Mesendoderm (in vitro differentiated cells): Measurements from ENCODE around the gene TCP10L.
A peak's percentile ranks its signal among the peaks of the same experiment; 100 is the strongest.

Experiments used
- DNase-seq: peaks from one replicate; pipeline ENCODE4 v3.0.0; 2013
- H2AK5ac ChIP-seq: 2 replicates; pipeline ENCODE4 v1.6.1; 2013; ENCODE audit warnings: low read length, inconsistent platforms
- H2BK120ac ChIP-seq: 2 replicates; pipeline ENCODE4 v1.6.1; 2013; ENCODE audit warnings: low read depth, mild to moderate bottlenecking, low read length, moderate library complexity, mixed read lengths
- H2BK15ac ChIP-seq: replicated peaks from 2 replicates; pipeline ENCODE4 v1.6.1; 2013; ENCODE audit warnings: low read depth, mild to moderate bottlenecking, moderate library complexity
- H2BK5ac ChIP-seq: 2 replicates; pipeline ENCODE4 v1.6.1; 2013; ENCODE audit warnings: low read length, inconsistent platforms
- H3K18ac ChIP-seq: 2 replicates; pipeline ENCODE4 v1.6.1; 2013; ENCODE audit warnings: mild to moderate bottlenecking, low read length, mixed read lengths
- H3K23ac ChIP-seq: one replicate; pipeline ENCODE4 v1.6.1; 2013; ENCODE audit warnings: low read length
- H3K27ac ChIP-seq: 2 replicates; pipeline ENCODE4 v1.5.1; 2013; ENCODE audit warnings: low read depth, mild to moderate bottlenecking, inconsistent platforms, low read length, moderate library complexity
- H3K27me3 ChIP-seq: 2 replicates; pipeline ENCODE4 v1.6.1; 2013; ENCODE audit warnings: low read length, control low read depth, mild to moderate bottlenecking, inconsistent platforms; ENCODE audit not compliant: insufficient read depth, poor library complexity
- H3K36me3 ChIP-seq: 2 replicates; pipeline ENCODE4 v1.6.1; 2013; ENCODE audit warnings: low read length, inconsistent platforms; ENCODE audit not compliant: control insufficient read depth, insufficient read depth
- H3K4ac ChIP-seq: one replicate; pipeline ENCODE4 v1.6.1; 2013; ENCODE audit warnings: low read depth, mild to moderate bottlenecking, low read length, moderate library complexity
- H3K4me1 ChIP-seq: 2 replicates; pipeline ENCODE4 v1.6.1; 2013; ENCODE audit warnings: low read depth, low read length, inconsistent platforms; ENCODE audit not compliant: control insufficient read depth
- H3K4me2 ChIP-seq: 2 replicates; pipeline ENCODE4 v1.6.1; 2013; ENCODE audit warnings: low read length
- H3K4me3 ChIP-seq: 2 replicates; pipeline ENCODE4 v1.5.1; 2013; ENCODE audit warnings: mild to moderate bottlenecking, low read length
- H3K56ac ChIP-seq: one replicate; pipeline ENCODE4 v1.6.1; 2013; ENCODE audit warnings: low read length
- H3K79me1 ChIP-seq: 2 replicates; pipeline ENCODE4 v1.6.1; 2013; ENCODE audit warnings: low read length, inconsistent platforms
- H3K79me2 ChIP-seq: 2 replicates; pipeline ENCODE4 v1.6.1; 2013; ENCODE audit warnings: mild to moderate bottlenecking, low read length; ENCODE audit not compliant: control insufficient read depth, insufficient read depth
- H3K9ac ChIP-seq: 2 replicates; pipeline ENCODE4 v1.6.1; 2013; ENCODE audit warnings: low read length, inconsistent platforms
- H4K5ac ChIP-seq: one replicate; pipeline ENCODE4 v1.6.1; 2013; ENCODE audit warnings: low read length
- H4K8ac ChIP-seq: one replicate; pipeline ENCODE4 v1.6.1; 2013; ENCODE audit warnings: low read depth, mild to moderate bottlenecking, control low read depth, low read length, moderate library complexity
- WGBS: extraction: QIAGEN DNeasy Blood & Tissue Kit; methylation state at CpG from one replicate; pipeline ENCODE4 v1.1.7; 2013; ENCODE audit warnings: low lambda C conversion rate, missing lambda C conversion rate; ENCODE audit not compliant: insufficient coverage; ENCODE audit errors: extremely low coverage; 5-methylcytosine and 5-hydroxymethylcytosine counted together

Gene TCP10L

GRCh38 chr21:32585970-32586369 lies 647 bp upstream of the TCP10L start:
- H3K4me3 ChIP-seq: no peak overlapping the region
- H2AK5ac ChIP-seq: no peak overlapping the region
- no peaks in the 10 kb centered on the region for H3K27me3 ChIP-seq
- H3K27ac ChIP-seq: no peak overlapping the region
- WGBS: no CpG with 5 or more reads among the region's 9 CpGs
- H4K5ac ChIP-seq: no peak overlapping the region
- H3K4me2 ChIP-seq: no peak overlapping the region
- H3K18ac ChIP-seq: no peak overlapping the region
- H3K9ac ChIP-seq: no peak overlapping the region
- H3K79me2 ChIP-seq: no peaks in the 10 kb centered on the region
- H4K8ac ChIP-seq: no peak overlapping the region
- no peak overlapping the region for H3K56ac ChIP-seq
- no peaks in the 10 kb centered on the region for H3K36me3 ChIP-seq
- H3K23ac ChIP-seq: no peak overlapping the region
- DNase-seq: no peak
- no peak overlapping the region for H3K4ac ChIP-seq
- no peak overlapping the region for H2BK5ac ChIP-seq
- no peaks in the 10 kb centered on the region for H3K4me1 ChIP-seq
- H2BK15ac ChIP-seq: no peak overlapping the region
- H2BK120ac ChIP-seq: no peak overlapping the region
- H3K79me1 ChIP-seq: no peaks in the 10 kb centered on the region

DNA sequence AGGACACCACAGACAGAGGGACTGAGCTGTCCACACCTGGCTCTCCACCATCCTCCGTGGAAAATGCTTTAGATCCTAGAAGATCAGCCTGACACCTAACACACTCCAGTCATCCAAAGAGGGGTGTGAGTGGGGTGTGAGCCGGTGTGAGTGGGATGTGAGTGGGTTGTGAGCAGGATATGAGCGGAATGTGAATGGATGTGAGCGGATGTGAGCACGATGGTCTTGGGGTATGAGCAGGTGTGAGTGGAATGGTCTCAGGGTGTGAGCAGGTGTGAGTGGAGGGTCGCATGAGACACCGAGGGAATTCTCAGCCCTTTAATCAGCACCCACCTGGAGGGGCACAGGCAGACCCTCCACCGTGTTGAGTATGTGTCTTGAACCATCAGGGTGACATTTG lies 851 bp downstream of the TCP10L start:
- H3K4me2 ChIP-seq: no peak overlapping the region
- H2AK5ac ChIP-seq: no peak overlapping the region
- no peak overlapping the region for H3K9ac ChIP-seq
- H3K4me3 ChIP-seq: no peak overlapping the region
- no peak overlapping the region for H3K18ac ChIP-seq
- 100% methylated on average over 1 of the region's 8 CpGs for WGBS
- H3K36me3 ChIP-seq: no peaks in the 10 kb centered on the region
- H2BK5ac ChIP-seq: no peak overlapping the region
- no peaks in the 10 kb centered on the region for H3K4me1 ChIP-seq
- H3K4ac ChIP-seq: no peak overlapping the region
- no peaks in the 10 kb centered on the region for H3K27me3 ChIP-seq
- H2BK120ac ChIP-seq: no peak overlapping the region
- no peak overlapping the region for H4K8ac ChIP-seq
- no peak overlapping the region for H2BK15ac ChIP-seq
- no peak for DNase-seq
- no peak overlapping the region for H3K23ac ChIP-seq
- no peak overlapping the region for H3K27ac ChIP-seq
- H3K56ac ChIP-seq: no peak overlapping the region
- H3K79me2 ChIP-seq: no peaks in the 10 kb centered on the region
- H3K79me1 ChIP-seq: no peaks in the 10 kb centered on the region
- no peak overlapping the region for H4K5ac ChIP-seq

DNA sequence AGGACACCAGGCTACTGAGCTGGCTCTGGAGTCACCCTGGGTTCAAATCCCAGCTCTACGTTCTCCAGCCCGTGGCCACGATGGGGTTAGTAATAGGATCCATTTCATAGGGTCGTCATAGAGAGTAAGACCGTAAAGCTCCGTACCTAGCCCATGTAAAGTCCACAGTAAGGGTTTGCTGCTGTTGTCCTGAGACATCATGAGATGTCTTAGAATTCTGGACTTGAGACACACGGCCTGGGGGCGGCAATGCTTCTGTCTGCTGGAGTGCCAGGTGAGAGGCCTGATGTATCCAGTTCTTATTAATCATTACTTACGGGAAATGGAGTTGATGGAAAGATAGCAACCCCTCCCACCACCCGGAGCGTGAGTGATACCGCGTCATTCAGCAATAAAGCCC lies 3.6 kb downstream of the TCP10L start:
- no peaks in the 10 kb centered on the region for H3K79me1 ChIP-seq
- H3K79me2 ChIP-seq: no peaks in the 10 kb centered on the region
- no peak overlapping the region for H4K5ac ChIP-seq
- no peak overlapping the region for H3K4ac ChIP-seq
- no peak overlapping the region for H4K8ac ChIP-seq
- H3K4me2 ChIP-seq: no peak overlapping the region
- no CpG with 5 or more reads among the region's 13 CpGs for WGBS
- no peaks in the 10 kb centered on the region for H3K4me1 ChIP-seq
- H3K27me3 ChIP-seq: no peaks in the 10 kb centered on the region
- H3K18ac ChIP-seq: no peak overlapping the region
- no peaks in the 10 kb centered on the region for H3K36me3 ChIP-seq
- no peak overlapping the region for H3K4me3 ChIP-seq
- H2BK15ac ChIP-seq: no peak overlapping the region
- no peak overlapping the region for H3K9ac ChIP-seq
- H2AK5ac ChIP-seq: no peak overlapping the region
- no peak for DNase-seq
- no peak overlapping the region for H3K27ac ChIP-seq
- H2BK5ac ChIP-seq: no peak overlapping the region
- no peak overlapping the region for H3K23ac ChIP-seq
- H2BK120ac ChIP-seq: no peak overlapping the region
- no peak overlapping the region for H3K56ac ChIP-seq

DNA sequence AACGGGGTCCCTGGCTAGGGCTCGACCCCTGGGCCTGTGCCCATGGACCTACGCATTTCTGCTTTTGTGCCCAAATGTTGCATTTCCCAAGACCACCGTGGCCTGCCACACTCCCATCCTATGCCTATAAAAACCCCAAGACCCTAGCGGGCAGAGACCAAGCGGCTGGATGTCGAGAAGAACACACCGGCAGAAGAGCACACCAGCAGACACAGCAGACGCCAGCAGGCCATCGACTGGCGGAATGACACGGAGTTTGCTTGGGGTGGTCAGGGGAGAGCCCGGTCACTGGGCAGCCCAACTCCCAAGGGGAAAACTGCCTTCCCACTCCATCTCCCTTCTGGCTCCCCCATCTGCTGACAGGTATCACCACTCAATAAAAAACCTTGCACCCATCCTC lies 4.4 kb downstream of the TCP10L start:
- no peaks in the 10 kb centered on the region for H3K79me1 ChIP-seq
- DNase-seq: no peak
- H4K8ac ChIP-seq: no peak overlapping the region
- H2BK5ac ChIP-seq: no peak overlapping the region
- H3K4ac ChIP-seq: no peak overlapping the region
- H3K4me3 ChIP-seq: no peak overlapping the region
- no peaks in the 10 kb centered on the region for H3K79me2 ChIP-seq
- H3K4me1 ChIP-seq: no peaks in the 10 kb centered on the region
- no peak overlapping the region for H3K9ac ChIP-seq
- no peak overlapping the region for H4K5ac ChIP-seq
- H3K23ac ChIP-seq: no peak overlapping the region
- no peaks in the 10 kb centered on the region for H3K36me3 ChIP-seq
- no peak overlapping the region for H3K27ac ChIP-seq
- no peak overlapping the region for H3K4me2 ChIP-seq
- H2BK120ac ChIP-seq: no peak overlapping the region
- H3K56ac ChIP-seq: no peak overlapping the region
- no CpG with 5 or more reads among the region's 13 CpGs for WGBS
- H2AK5ac ChIP-seq: no peak overlapping the region
- no peak overlapping the region for H3K18ac ChIP-seq
- no peaks in the 10 kb centered on the region for H3K27me3 ChIP-seq
- H2BK15ac ChIP-seq: no peak overlapping the region

- no peak overlapping the region for H2AK5ac ChIP-seq
- no peaks in the 10 kb centered on the region for H3K36me3 ChIP-seq
- no peak overlapping the region for H3K23ac ChIP-seq
- H3K4ac ChIP-seq: no peak overlapping the region
- no peak overlapping the region for H2BK15ac ChIP-seq
- H3K79me2 ChIP-seq: no peaks in the 10 kb centered on the region
- WGBS: no CpG with 5 or more reads among the region's 15 CpGs
- no peak overlapping the region for H3K27ac ChIP-seq
- H3K18ac ChIP-seq: no peak overlapping the region
- no peak overlapping the region for H4K5ac ChIP-seq
- no peak overlapping the region for H3K4me2 ChIP-seq
- DNase-seq: peak; percentile 41
- H3K9ac ChIP-seq: no peak overlapping the region
- no peak overlapping the region for H3K56ac ChIP-seq
- no peaks in the 10 kb centered on the region for H3K4me1 ChIP-seq
- no peak overlapping the region for H4K8ac ChIP-seq
- no peak overlapping the region for H3K4me3 ChIP-seq
- H3K79me1 ChIP-seq: no peaks in the 10 kb centered on the region
- H2BK120ac ChIP-seq: no peak overlapping the region
- no peaks in the 10 kb centered on the region for H3K27me3 ChIP-seq
- H2BK5ac ChIP-seq: no peak overlapping the region
These were observed 7.1 kb downstream of the TCP10L start for GRCh38 chr21:32578107-32578691.

GRCh38 chr21:32576011-32576410 lies 9.3 kb downstream of the TCP10L start:
- Histone ChIP-seq H3K79me2 (no peaks in the 10 kb centered on the region), H2BK15ac (no peak overlapping the region), H3K36me3 (no peaks in the 10 kb centered on the region), H3K23ac (no peak overlapping the region), H2BK120ac (no peak overlapping the region), H3K4me1 (no peaks in the 10 kb centered on the region), H3K4me3 (no peak overlapping the region), H3K4ac (no peak overlapping the region), H3K27ac (no peak overlapping the region), H3K9ac (no peak overlapping the region), H2BK5ac (no peak overlapping the region), H4K5ac (no peak overlapping the region), H3K4me2 (no peak overlapping the region), H3K56ac (no peak overlapping the region), H3K27me3 (no peaks in the 10 kb centered on the region), H2AK5ac (no peak overlapping the region), H3K79me1 (no peaks in the 10 kb centered on the region), H4K8ac (no peak overlapping the region), H3K18ac (no peak overlapping the region)
- DNase-seq: no peak
- WGBS: no CpG with 5 or more reads among the region's 11 CpGs
